Measurements from ENCODE around the gene EGFL7.

Gene EGFL7

GRCh38 chr9:136661641-136662325 lies 933 bp upstream of the EGFL7 start:
- TF ChIP-seq ZFX (IDR thresholded peaks at IDR 0.05): no peak
- TF ChIP-seq, protein P1, sequence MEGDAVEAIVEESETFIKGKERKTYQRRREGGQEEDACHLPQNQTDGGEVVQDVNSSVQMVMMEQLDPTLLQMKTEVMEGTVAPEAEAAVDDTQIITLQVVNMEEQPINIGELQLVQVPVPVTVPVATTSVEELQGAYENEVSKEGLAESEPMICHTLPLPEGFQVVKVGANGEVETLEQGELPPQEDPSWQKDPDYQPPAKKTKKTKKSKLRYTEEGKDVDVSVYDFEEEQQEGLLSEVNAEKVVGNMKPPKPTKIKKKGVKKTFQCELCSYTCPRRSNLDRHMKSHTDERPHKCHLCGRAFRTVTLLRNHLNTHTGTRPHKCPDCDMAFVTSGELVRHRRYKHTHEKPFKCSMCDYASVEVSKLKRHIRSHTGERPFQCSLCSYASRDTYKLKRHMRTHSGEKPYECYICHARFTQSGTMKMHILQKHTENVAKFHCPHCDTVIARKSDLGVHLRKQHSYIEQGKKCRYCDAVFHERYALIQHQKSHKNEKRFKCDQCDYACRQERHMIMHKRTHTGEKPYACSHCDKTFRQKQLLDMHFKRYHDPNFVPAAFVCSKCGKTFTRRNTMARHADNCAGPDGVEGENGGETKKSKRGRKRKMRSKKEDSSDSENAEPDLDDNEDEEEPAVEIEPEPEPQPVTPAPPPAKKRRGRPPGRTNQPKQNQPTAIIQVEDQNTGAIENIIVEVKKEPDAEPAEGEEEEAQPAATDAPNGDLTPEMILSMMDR (conservative IDR thresholded peaks at IDR 0.05): no peak
- no peak overlapping the region for H3K27ac ChIP-seq

- TF ChIP-seq ZFX (IDR thresholded peaks at IDR 0.05): no peak
- TF ChIP-seq, protein P1 (conservative IDR thresholded peaks at IDR 0.05): no peak
These were observed 425 bp upstream of the EGFL7 start for GRCh38 chr9:136662326-136662655.

GRCh38 chr9:136664000-136664915 lies 1.5 kb downstream of the EGFL7 start:
- H3K27ac ChIP-seq: no peak overlapping the region
- TF ChIP-seq, protein P1 (conservative IDR thresholded peaks at IDR 0.05): no peak
- TF ChIP-seq ZFX (IDR thresholded peaks at IDR 0.05): no peak

More at GRCh38 chr9:136662326-136662655, 425 bp upstream of the EGFL7 start:
- no peak overlapping the region for H3K27ac ChIP-seq

- TF ChIP-seq, protein P1 (conservative IDR thresholded peaks at IDR 0.05): no peak
- no peak for TF ChIP-seq ZFX (IDR thresholded peaks at IDR 0.05)
- H3K27ac ChIP-seq: no peak overlapping the region; the same call in 1 of the 2 replicates
These were observed 2.5 kb downstream of the EGFL7 start for GRCh38 chr9:136665111-136665703.

DNA sequence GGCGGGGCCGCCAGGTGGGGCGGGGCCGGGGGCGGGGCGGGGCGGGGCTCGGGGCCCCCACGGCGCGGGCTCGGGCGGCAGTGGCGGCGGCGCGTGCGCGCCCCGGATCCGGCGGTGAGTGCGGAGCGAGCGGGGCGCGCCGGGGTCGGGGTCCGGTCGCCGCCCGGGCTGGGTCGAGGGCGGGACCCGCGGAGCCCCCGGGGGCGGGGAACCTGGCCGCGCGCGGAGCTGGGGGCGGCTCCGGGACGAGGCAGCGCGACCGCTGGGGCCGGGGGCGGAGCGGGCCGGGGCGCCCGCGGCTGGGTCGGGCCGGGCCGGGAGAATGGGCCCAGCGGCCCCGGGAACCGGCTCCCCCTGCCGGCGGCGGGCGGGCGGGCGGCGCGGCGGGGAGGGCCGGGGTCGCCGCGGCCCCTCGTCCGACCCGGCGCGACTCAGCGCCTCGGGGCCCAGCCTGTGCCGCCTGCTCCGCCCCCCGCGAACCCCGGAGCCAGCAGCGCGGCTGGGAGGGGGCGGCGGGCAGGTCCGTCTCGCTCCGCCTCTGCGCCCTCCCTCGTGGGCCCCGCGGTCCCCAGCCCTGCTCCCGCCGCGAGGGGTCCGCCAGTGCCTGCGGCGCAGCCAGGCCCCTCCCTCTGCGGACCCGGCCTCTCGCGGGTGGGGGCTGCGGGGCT lies 3.1 kb downstream of the EGFL7 start:
- H3K27ac ChIP-seq: peak overlapping the region; percentile 12; the same call in 1 of the 2 replicates
- TF ChIP-seq, protein P1 (conservative IDR thresholded peaks at IDR 0.05): peak; percentile 80
- TF ChIP-seq ZFX (IDR thresholded peaks at IDR 0.05): no peak

DNA sequence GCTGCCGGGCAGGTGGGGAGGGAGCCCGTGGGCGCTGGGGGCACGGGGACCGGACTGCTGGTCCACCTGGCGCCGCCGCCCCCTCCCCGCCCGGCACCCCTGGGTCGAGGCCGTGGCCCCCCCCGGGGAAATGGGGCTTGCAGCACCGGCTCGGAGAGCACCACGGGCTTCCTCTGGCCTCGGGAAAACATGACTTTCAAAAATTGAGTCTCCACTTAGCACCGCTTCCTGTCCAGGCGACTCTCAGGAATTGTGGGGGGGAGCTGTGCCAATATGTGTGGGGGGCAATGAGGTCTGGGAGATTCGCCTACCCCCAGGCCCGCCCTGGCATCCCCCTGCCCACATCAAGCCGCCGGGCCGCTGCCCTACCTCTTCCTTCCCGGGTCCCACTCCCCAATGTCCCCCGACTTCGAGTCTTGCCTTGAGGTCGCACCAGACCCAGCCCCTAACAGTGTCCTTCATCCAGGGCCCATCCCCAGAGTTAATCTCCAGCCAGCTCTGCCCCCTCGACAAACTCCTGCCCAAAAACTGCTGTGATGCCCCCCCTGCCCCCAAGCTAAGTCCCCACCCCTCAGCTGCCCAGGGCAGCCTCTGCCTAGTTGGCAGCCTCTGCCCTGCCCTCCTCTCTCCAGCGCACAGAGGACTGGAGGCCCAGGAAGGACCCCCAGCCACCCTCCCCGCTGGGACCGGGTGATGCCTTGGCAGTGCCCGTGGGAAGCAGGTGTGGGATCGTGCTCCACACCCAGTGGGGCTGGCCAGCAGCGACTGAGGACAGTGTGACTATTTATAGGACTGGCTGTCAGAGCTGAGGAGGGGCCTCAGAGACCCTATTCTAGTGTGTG lies 3.9 kb downstream of the EGFL7 start:
- TF ChIP-seq ZFX (IDR thresholded peaks at IDR 0.05): no peak
- TF ChIP-seq, protein P1 (conservative IDR thresholded peaks at IDR 0.05): no peak
- H3K27ac ChIP-seq: peak overlapping the region; percentile 12; the same call in 1 of the 2 replicates
